Ovary (tissue), 3 donors: ENCODE data around the gene IFNA2.

Source experiments
- POLR2A ChIP-seq: fragments of 450-650 bp; IDR thresholded peaks from one replicate; pipeline ENCODE4 v1.6.1; 2017; ENCODE audit warnings: antibody characterized with exemption, mild to moderate bottlenecking, moderate library complexity
- TF ChIP-seq, protein P1 (sequence below), 3 donors: fragments of 450-650 bp in 2 of 3; fragments of 200-600 bp in 1 of 3; IDR thresholded peaks; one replicate each; pipeline versions ENCODE4 v1.5.1 to v1.8.0; 2016 to 2022; ENCODE audit warnings: antibody characterized with exemption in 3 of 3, mild to moderate bottlenecking in 1 of 3
- donor health status: DM: no; HTN: no; CAD: no.

DNA sequence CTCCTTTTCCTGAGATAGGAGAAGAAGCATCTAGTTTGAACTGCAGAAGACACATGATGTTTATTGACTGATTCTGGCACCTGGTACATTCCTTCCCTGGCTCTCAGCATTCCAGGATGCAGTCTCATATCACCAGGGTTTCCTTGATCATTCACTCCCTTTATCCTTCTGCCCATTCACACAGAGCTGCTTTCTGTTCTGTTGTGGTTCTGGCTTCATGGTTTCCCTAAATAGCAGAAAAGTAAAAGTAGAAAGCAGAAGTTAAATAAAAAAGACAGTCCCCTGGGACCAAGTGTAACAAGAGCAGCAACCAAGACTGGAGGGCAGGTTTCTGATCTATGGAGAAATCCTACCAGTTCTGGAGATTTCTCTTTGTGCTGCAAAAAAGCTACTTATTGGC lies 26.9 kb upstream of the IFNA2 start:
- TF ChIP-seq, protein P1, sequence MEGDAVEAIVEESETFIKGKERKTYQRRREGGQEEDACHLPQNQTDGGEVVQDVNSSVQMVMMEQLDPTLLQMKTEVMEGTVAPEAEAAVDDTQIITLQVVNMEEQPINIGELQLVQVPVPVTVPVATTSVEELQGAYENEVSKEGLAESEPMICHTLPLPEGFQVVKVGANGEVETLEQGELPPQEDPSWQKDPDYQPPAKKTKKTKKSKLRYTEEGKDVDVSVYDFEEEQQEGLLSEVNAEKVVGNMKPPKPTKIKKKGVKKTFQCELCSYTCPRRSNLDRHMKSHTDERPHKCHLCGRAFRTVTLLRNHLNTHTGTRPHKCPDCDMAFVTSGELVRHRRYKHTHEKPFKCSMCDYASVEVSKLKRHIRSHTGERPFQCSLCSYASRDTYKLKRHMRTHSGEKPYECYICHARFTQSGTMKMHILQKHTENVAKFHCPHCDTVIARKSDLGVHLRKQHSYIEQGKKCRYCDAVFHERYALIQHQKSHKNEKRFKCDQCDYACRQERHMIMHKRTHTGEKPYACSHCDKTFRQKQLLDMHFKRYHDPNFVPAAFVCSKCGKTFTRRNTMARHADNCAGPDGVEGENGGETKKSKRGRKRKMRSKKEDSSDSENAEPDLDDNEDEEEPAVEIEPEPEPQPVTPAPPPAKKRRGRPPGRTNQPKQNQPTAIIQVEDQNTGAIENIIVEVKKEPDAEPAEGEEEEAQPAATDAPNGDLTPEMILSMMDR (IDR thresholded peaks at IDR 0.05), result no peak
- no peak for TF ChIP-seq POLR2A
